ENCODE data around the gene PARVB.

GRCh38 chr22:44092636-44093220, 68.6 kb downstream of the PARVB start:
- TF ChIP-seq EZH2 (IDR thresholded peaks at IDR 0.05; ENCODE audit: borderline replicate concordance, low read depth, low read length, severe bottlenecking) (no peak), CTCF (IDR thresholded peaks at IDR 0.05; ENCODE audit: extremely low read depth in 1 of 2, insufficient read depth in 1 of 2, low read depth in 1 of 2, low read length in 2 of 2) (no peak), MYC (IDR thresholded peaks at IDR 0.05; ENCODE audit: low read depth, low read length) (no peak), MAX (IDR thresholded peaks at IDR 0.05; ENCODE audit: insufficient read depth, insufficient read length) (no peak), POLR2AphosphoS5 (IDR thresholded peaks at IDR 0.05; ENCODE audit: insufficient read depth, low read depth, low read length) (no peak), POLR2A (IDR thresholded peaks at IDR 0.05; ENCODE audit: low read depth, low read length) (no peak), JUN (IDR thresholded peaks at IDR 0.05; ENCODE audit: borderline replicate concordance, insufficient read depth, insufficient read length, low read depth) (no peak), FOS (IDR thresholded peaks at IDR 0.05; ENCODE audit: borderline replicate concordance, insufficient read depth, low read length) (no peak)

Data from endothelial cell of umbilical vein (primary cell).